Measurements from ENCODE around the gene TPO. TPM values are rescaled to one million over a fixed set of nuclear protein-coding genes. Genes with fewer than 3 reads are reported as not detected.

TPO gene
- total RNA-seq, 2 experiments from 2014 or later, result not detected

- TF ChIP-seq, protein P1, sequence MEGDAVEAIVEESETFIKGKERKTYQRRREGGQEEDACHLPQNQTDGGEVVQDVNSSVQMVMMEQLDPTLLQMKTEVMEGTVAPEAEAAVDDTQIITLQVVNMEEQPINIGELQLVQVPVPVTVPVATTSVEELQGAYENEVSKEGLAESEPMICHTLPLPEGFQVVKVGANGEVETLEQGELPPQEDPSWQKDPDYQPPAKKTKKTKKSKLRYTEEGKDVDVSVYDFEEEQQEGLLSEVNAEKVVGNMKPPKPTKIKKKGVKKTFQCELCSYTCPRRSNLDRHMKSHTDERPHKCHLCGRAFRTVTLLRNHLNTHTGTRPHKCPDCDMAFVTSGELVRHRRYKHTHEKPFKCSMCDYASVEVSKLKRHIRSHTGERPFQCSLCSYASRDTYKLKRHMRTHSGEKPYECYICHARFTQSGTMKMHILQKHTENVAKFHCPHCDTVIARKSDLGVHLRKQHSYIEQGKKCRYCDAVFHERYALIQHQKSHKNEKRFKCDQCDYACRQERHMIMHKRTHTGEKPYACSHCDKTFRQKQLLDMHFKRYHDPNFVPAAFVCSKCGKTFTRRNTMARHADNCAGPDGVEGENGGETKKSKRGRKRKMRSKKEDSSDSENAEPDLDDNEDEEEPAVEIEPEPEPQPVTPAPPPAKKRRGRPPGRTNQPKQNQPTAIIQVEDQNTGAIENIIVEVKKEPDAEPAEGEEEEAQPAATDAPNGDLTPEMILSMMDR (IDR thresholded peaks at IDR 0.05), result no peak
- H3K27me3 Mint-ChIP-seq, result no peaks in the 10 kb centered on the region
- intact Hi-C loops (cut with micrococcal nuclease), result no loop called here
- H3K4me1 Mint-ChIP-seq (ENCODE audit: low read depth), result no peaks in the 10 kb centered on the region
- ChIA-PET CTCF (no interaction called here), POLR2A (no interaction called here)
- DNase-seq (no peak), ATAC-seq (no peak)
- no peaks in the 10 kb centered on the region for H3K9me3 Mint-ChIP-seq
- H3K4me3 Mint-ChIP-seq, result no peak overlapping the region
- H3K27ac Mint-ChIP-seq, result no peak overlapping the region
- no peaks in the 10 kb centered on the region for H3K36me3 Mint-ChIP-seq (ENCODE audit: low read depth)
Measured at GRCh38 chr2:1503471-1504310, 90.4 kb downstream of the TPO start.

DNA sequence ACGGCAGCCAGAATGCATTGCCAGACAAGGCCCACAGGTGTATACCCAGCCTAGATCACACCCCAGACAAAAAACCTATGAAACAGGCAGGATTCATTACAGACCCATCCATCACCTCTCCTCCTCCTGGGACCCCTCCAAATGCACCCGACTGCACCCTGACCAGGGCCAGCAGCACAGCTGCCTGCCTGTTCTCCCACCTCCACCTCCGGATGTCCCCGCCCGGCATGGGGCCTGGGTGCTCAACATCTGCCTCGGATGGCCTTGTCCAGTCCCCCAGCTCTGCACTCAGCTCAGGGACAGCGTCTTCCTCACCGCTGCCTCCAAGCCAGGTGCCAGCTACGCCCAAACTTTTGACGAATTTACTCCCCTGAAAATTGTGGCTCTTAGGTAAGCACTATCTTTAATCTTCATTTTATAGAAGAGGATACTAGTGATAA, 91.1 kb downstream of the TPO start:
- H3K27ac Mint-ChIP-seq, result no peak overlapping the region
- H3K9me3 Mint-ChIP-seq, result no peaks in the 10 kb centered on the region
- no peaks in the 10 kb centered on the region for H3K27me3 Mint-ChIP-seq
- CTCF ChIA-PET, result no interaction called here
- POLR2A ChIA-PET, result no interaction called here
- DNase-seq (no peak), ATAC-seq (no peak)
- no peaks in the 10 kb centered on the region for H3K36me3 Mint-ChIP-seq (ENCODE audit: low read depth)
- no peak overlapping the region for H3K4me3 Mint-ChIP-seq
- intact Hi-C loops (cut with micrococcal nuclease), result no loop called here
- peaks cover 5% of the 10 kb centered on the region for H3K4me1 Mint-ChIP-seq (ENCODE audit: low read depth)
- TF ChIP-seq, protein P1 (IDR thresholded peaks at IDR 0.05), result no peak

DNA sequence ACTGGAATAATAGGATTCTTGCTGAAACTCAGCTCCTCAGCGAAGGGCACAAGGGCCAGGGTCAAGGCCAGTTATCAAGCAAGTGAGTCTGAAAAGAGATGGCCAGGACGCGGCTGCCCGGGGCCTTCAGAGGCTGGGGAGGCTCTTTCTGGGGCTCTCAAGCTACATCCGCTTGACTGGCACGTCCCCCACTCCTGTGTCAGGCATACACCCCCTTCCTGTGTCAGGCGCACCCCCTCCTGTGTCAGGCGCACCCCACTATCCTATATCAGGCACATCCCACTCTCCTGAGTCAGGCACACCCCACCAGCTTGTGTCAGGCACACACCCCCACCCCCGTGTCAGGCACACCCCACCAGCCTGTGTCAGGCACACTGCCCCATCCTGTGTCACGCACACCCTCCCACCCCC, 91.8 kb downstream of the TPO start:
- no peaks in the 10 kb centered on the region for H3K9me3 Mint-ChIP-seq
- H3K27me3 Mint-ChIP-seq, result no peaks in the 10 kb centered on the region
- POLR2A ChIA-PET, result no interaction called here
- H3K36me3 Mint-ChIP-seq (ENCODE audit: low read depth), result no peaks in the 10 kb centered on the region
- H3K4me3 Mint-ChIP-seq, result no peak overlapping the region
- intact Hi-C loops (cut with micrococcal nuclease), result no loop called here
- peaks cover 12% of the 10 kb centered on the region for H3K4me1 Mint-ChIP-seq (ENCODE audit: low read depth)
- ATAC-seq, result no peak
- CTCF ChIA-PET, result no interaction called here
- no peak overlapping the region for H3K27ac Mint-ChIP-seq
- TF ChIP-seq, protein P1 (IDR thresholded peaks at IDR 0.05), result no peak
- DNase-seq, result no peak

DNA sequence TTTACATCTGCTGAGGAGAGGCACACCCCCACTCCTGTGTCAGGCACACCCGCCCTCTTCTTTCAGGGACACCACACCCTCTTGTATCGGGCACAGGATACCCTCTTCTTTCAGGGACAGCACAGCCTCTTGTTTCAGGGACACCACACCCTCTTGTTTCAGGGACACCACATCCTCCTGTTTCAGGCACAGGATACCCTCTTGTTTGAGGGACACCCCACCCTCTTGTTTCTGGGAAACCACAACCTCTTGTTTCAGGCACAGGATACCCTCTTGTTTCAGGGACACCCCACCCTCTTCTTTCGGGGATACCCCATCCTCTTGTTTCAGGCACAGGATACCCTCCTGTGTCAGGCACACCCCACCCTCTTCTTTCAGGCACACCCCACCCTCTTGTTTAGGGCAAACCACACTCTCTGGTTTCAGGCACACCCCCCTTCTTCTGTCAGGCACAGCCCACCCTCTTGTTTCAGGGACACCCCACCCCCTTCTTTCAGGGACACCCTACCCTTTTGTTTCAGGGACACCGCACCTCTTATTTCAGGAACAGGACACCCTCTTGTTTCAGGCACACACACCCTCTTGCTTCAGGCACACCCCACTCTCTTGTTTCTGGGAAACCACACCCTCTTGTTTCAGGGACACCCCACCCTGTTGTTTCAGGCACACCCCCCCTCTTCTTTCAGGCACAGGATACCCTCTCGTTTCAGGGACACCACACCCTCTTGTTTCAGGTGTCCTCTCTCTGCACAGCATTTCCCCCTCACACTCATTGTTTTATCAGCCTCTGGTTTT, 96.2 kb downstream of the TPO start:
- Mint-ChIP-seq H3K27me3 (no peaks in the 10 kb centered on the region), H3K9me3 (no peaks in the 10 kb centered on the region), H3K36me3 (ENCODE audit: low read depth) (no peaks in the 10 kb centered on the region), H3K4me3 (no peak overlapping the region), H3K27ac (no peak overlapping the region), H3K4me1 (ENCODE audit: low read depth) (peaks cover 12% of the 10 kb centered on the region)
- CTCF ChIA-PET, result no interaction called here
- ATAC-seq (peak; percentile 86), DNase-seq (peak; percentile 31)
- POLR2A ChIA-PET, result no interaction called here
- intact Hi-C loops (cut with micrococcal nuclease), result no loop called here
- TF ChIP-seq, protein P1 (IDR thresholded peaks at IDR 0.05), result no peak

GRCh38 chr2:1510176-1510575, 96.9 kb downstream of the TPO start:
- TF ChIP-seq, protein P1 (IDR thresholded peaks at IDR 0.05), result no peak
- H3K36me3 Mint-ChIP-seq (ENCODE audit: low read depth), result no peaks in the 10 kb centered on the region
- H3K9me3 Mint-ChIP-seq, result no peaks in the 10 kb centered on the region
- intact Hi-C loops (cut with micrococcal nuclease), result no loop called here
- H3K27me3 Mint-ChIP-seq, result no peaks in the 10 kb centered on the region
- no peak for ATAC-seq
- no peak overlapping the region for H3K27ac Mint-ChIP-seq
- H3K4me1 Mint-ChIP-seq (ENCODE audit: low read depth), result peaks cover 12% of the 10 kb centered on the region
- CTCF ChIA-PET, result no interaction called here
- POLR2A ChIA-PET, result no interaction called here
- no peak overlapping the region for H3K4me3 Mint-ChIP-seq
- DNase-seq, result no peak

All from activated CD8-positive, alpha-beta T cell treated with anti-CD3 and anti-CD28 coated beads for 36 hours (primary cell).